Measurements from ENCODE around the gene PLEKHG2.

Gene PLEKHG2

GRCh38 chr19:39426170-39426569 lies 13.7 kb downstream of the PLEKHG2 start:
- Histone ChIP-seq H2AFZ (ENCODE audit: low read depth, low read length) (no peak overlapping the region), H3K79me2 (ENCODE audit: low read length) (no peaks in the 10 kb centered on the region), H3K4me2 (ENCODE audit: low read length) (no peak overlapping the region), H3K27me3 (ENCODE audit: low read depth, low read length) (no peaks in the 10 kb centered on the region), H3K27ac (ENCODE audit: low read length) (no peak overlapping the region), H3K4me1 (ENCODE audit: low read length) (peaks cover 9% of the 10 kb centered on the region), H3K4me3 (ENCODE audit: low read length) (no peak overlapping the region), H3K9me3 (ENCODE audit: insufficient read depth, low read length) (no peaks in the 10 kb centered on the region), H3K36me3 (replicated peaks; ENCODE audit: low read depth, low read length) (peaks cover 24% of the 10 kb centered on the region), H4K20me1 (ENCODE audit: insufficient read depth, low read length) (peaks cover 4% of the 10 kb centered on the region), H3K9ac (ENCODE audit: low read length) (no peak overlapping the region)
- TF ChIP-seq CTCF (IDR thresholded peaks at IDR 0.05; ENCODE audit: low read depth, low read length), result no peak

- no peak overlapping the region for H3K27ac ChIP-seq (ENCODE audit: low read length)
- H3K4me1 ChIP-seq (ENCODE audit: low read length), result peaks cover 21% of the 10 kb centered on the region
- no peak overlapping the region for H3K4me2 ChIP-seq (ENCODE audit: low read length)
- H4K20me1 ChIP-seq (ENCODE audit: insufficient read depth, low read length), result peaks cover 6% of the 10 kb centered on the region
- H3K36me3 ChIP-seq (replicated peaks; ENCODE audit: low read depth, low read length), result peaks cover 25% of the 10 kb centered on the region
- no peak overlapping the region for H2AFZ ChIP-seq (ENCODE audit: low read depth, low read length)
- no peaks in the 10 kb centered on the region for H3K27me3 ChIP-seq (ENCODE audit: low read depth, low read length)
- no peak for TF ChIP-seq EZH2phosphoT487 (IDR thresholded peaks at IDR 0.05; ENCODE audit: low read depth)
- TF ChIP-seq CTCF (IDR thresholded peaks at IDR 0.05; ENCODE audit: low read depth, low read length), result no peak
- no peak overlapping the region for H3K9ac ChIP-seq (ENCODE audit: low read length)
- H3K9me3 ChIP-seq (ENCODE audit: insufficient read depth, low read length), result no peaks in the 10 kb centered on the region
- H3K79me2 ChIP-seq (ENCODE audit: low read length), result no peaks in the 10 kb centered on the region
- no peak overlapping the region for H3K4me3 ChIP-seq (ENCODE audit: low read length)
Observed at GRCh38 chr19:39427707-39428106, 15.2 kb downstream of the PLEKHG2 start.

DNA sequence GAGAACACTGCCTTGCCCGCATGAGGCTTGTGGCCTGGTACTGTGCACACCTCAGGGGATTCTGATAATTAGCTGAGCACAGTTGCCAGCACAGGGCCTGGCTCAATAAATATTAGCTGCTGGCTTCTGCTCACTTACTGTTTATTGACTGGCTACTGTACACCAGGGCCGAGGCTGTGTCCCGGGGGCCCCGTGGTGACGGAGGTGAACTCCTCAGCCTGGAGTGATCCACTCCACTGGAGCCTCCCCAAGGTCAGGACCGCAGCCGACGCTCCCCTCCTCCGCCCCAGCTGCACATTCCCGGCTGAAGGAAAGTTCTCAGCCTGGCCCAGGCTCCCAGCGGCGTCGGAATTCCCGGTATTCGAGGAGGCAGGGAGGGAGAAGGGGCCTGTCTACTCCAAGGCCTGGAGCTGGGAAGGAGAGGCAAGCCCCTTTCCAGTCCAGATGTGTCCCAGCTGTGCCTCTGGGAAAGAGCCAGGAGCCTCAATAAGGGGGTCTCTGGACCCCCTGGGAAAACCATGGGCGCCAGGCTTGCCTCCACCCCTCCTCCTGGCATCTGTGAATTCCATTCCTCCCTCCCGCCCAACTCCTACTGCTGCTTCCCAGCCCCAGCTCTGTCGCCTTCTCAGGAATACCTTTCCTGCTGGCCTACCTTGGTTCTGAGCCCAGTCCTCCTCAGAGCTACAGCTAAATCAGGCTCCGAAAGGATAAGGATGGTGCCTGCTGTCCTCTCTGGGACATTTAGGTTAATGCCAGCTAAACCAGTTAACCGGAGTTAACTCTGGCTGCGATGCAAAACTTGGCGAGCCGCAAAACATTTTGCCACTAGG lies 16.0 kb downstream of the PLEKHG2 start:
- H3K4me3 ChIP-seq (ENCODE audit: low read length), result no peak overlapping the region
- H3K4me1 ChIP-seq (ENCODE audit: low read length), result peaks cover 28% of the 10 kb centered on the region
- peaks cover 12% of the 10 kb centered on the region for H4K20me1 ChIP-seq (ENCODE audit: insufficient read depth, low read length)
- H3K27me3 ChIP-seq (ENCODE audit: low read depth, low read length), result no peaks in the 10 kb centered on the region
- H3K4me2 ChIP-seq (ENCODE audit: low read length), result no peak overlapping the region
- H3K9ac ChIP-seq (ENCODE audit: low read length), result no peak overlapping the region
- TF ChIP-seq EZH2phosphoT487 (IDR thresholded peaks at IDR 0.05; ENCODE audit: low read depth), result no peak
- TF ChIP-seq CTCF (IDR thresholded peaks at IDR 0.05; ENCODE audit: low read depth, low read length), result no peak
- H2AFZ ChIP-seq (ENCODE audit: low read depth, low read length), result no peak overlapping the region
- H3K79me2 ChIP-seq (ENCODE audit: low read length), result peaks cover 4% of the 10 kb centered on the region
- no peak overlapping the region for H3K27ac ChIP-seq (ENCODE audit: low read length)
- H3K9me3 ChIP-seq (ENCODE audit: insufficient read depth, low read length), result no peaks in the 10 kb centered on the region
- peaks cover 26% of the 10 kb centered on the region for H3K36me3 ChIP-seq (replicated peaks; ENCODE audit: low read depth, low read length)

- TF ChIP-seq CTCF (IDR thresholded peaks at IDR 0.05; ENCODE audit: low read depth, low read length) (no peak), EZH2phosphoT487 (IDR thresholded peaks at IDR 0.05; ENCODE audit: low read depth) (no peak)
- H3K79me2 ChIP-seq (ENCODE audit: low read length), result peaks cover 27% of the 10 kb centered on the region
- no peak overlapping the region for H2AFZ ChIP-seq (ENCODE audit: low read depth, low read length)
- peaks cover 24% of the 10 kb centered on the region for H4K20me1 ChIP-seq (ENCODE audit: insufficient read depth, low read length)
- H3K4me3 ChIP-seq (ENCODE audit: low read length), result peak overlapping the region; percentile 1; the same call in 1 of the 2 replicates
- H3K9ac ChIP-seq (ENCODE audit: low read length), result peak overlapping the region; percentile 3; the same call in 1 of the 2 replicates
- H3K36me3 ChIP-seq (replicated peaks; ENCODE audit: low read depth, low read length), result peaks cover 35% of the 10 kb centered on the region
- peaks cover 42% of the 10 kb centered on the region for H3K4me1 ChIP-seq (ENCODE audit: low read length)
- H3K27me3 ChIP-seq (ENCODE audit: low read depth, low read length), result no peaks in the 10 kb centered on the region
- no peaks in the 10 kb centered on the region for H3K9me3 ChIP-seq (ENCODE audit: insufficient read depth, low read length)
- H3K4me2 ChIP-seq (ENCODE audit: low read length), result peak overlapping the region; percentile 55
- peak overlapping the region; percentile 73 for H3K27ac ChIP-seq (ENCODE audit: low read length)
Observed at GRCh38 chr19:39430675-39431593, 18.5 kb downstream of the PLEKHG2 start.

Data from OCI-LY3 (cell line).